Measurements from ENCODE around the gene RCC2. TPM values are rescaled to one million over a fixed set of nuclear protein-coding genes. Genes with fewer than 3 reads are reported as not detected.

Gene RCC2
- total and polyA plus RNA-seq, 2 of the 4 experiments (the other 2 are of a cell fraction): 24.0 to 38.9 TPM

DNA sequence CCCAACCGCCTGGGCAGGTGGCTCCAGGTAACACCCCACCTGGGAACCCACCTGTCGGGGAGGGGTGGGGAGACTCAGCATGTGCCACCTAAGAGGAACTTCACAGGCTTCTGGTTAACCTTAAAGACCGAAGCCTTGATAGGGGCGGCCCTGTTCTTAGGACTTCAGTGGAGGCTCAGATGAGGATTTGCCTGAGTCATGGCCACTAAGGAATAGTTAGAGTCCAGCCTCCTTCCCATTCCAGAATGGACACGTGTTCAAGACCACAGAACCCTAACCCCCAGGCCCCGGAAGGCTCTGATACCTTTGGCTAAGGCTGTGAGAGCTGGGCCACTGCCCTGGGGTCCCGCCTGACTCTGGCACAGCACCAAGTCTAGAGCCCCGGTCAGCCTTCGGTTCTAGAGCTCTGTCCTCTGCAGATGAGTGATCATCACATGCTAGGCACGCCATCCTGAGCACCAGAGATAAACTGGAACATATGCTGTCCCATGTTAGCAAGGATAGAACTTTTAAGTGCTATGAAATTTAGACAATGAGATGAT lies 47.2 kb downstream of the RCC2 start:
- Histone ChIP-seq H3K9me1 (ENCODE audit: insufficient read depth, low read length) (no peaks in the 10 kb centered on the region), H2BK5ac (ENCODE audit: low read depth, low read length, poor library complexity, severe bottlenecking) (no peak overlapping the region), H4K20me1 (ENCODE audit: insufficient read depth, low read length) (no peaks in the 10 kb centered on the region), H4K8ac (ENCODE audit: low read depth in 2 of 2, low read length in 2 of 2) (no peak overlapping the region), H4K91ac (ENCODE audit: insufficient read depth, low read depth, low read length) (no peak overlapping the region), H3K4me1 (ENCODE audit: control insufficient read depth, insufficient read depth, low read length) (no peaks in the 10 kb centered on the region), H3K36me3 (ENCODE audit: control insufficient read depth, insufficient read depth, low read length) (no peaks in the 10 kb centered on the region), H2AK9ac (replicated peaks; ENCODE audit: low read depth, low read length, poor library complexity) (no peak overlapping the region), H3K9ac (ENCODE audit: low read depth, low read length) (no peak overlapping the region), H2AFZ (replicated peaks; ENCODE audit: low read length, poor library complexity) (no peak overlapping the region), H2BK20ac (ENCODE audit: low read depth, low read length) (no peak overlapping the region), H2BK15ac (ENCODE audit: low read depth, low read length) (no peak overlapping the region), H4K5ac (ENCODE audit: low read depth, low read length) (no peak overlapping the region), H3K18ac (ENCODE audit: low read depth, low read length) (no peak overlapping the region), H3K9me3 (ENCODE audit: control insufficient read depth, insufficient read depth, low read length) (no peaks in the 10 kb centered on the region), H2AK5ac (ENCODE audit: low read depth, low read length) (no peak overlapping the region), H3K4me2 (ENCODE audit: low read depth, low read length) (no peak overlapping the region), H2BK120ac (ENCODE audit: low read depth, low read length) (no peak overlapping the region), H3K27ac (ENCODE audit: insufficient read depth, low read length) (no peak overlapping the region), H3K4ac (ENCODE audit: low read depth, low read length) (no peak overlapping the region), H3K4me3 (ENCODE audit: insufficient read depth, low read depth, low read length) (no peak overlapping the region), H3K14ac (replicated peaks; ENCODE audit: low read depth, low read length) (no peak overlapping the region), H3K79me1 (ENCODE audit: low read depth in 1 of 2, low read length in 2 of 2) (no peaks in the 10 kb centered on the region), H3K23ac (ENCODE audit: low read depth, low read length) (no peak overlapping the region), H3K56ac (ENCODE audit: extremely low read depth, insufficient read depth, low read length) (no peak overlapping the region), H3K27me3 (ENCODE audit: control insufficient read depth, insufficient read depth, low read length) (peaks cover 38% of the 10 kb centered on the region)
- POLR2A ChIA-PET (ENCODE audit: unreplicated experiment): no interaction called here
- BruUV-seq (replicated peaks): no TSS peak
- TF ChIP-seq NFE2L2 (IDR thresholded peaks at IDR 0.05; ENCODE audit: low read depth, low read length) (no peak), CTCF (conservative IDR thresholded peaks at IDR 0.05; ENCODE audit: low read depth, low read length) (no peak), RAD21 (IDR thresholded peaks at IDR 0.05; ENCODE audit: low read length) (no peak), BHLHE40 (IDR thresholded peaks at IDR 0.05; ENCODE audit: low read depth, low read length) (no peak), MXI1 (IDR thresholded peaks at IDR 0.05; ENCODE audit: borderline replicate concordance, low read depth, low read length) (no peak), FOS (IDR thresholded peaks at IDR 0.05; ENCODE audit: low read depth, low read length) (no peak), CEBPB (IDR thresholded peaks at IDR 0.05; ENCODE audit: low read depth, low read length) (no peak), RCOR1 (IDR thresholded peaks at IDR 0.05; ENCODE audit: insufficient replicate concordance, low read length) (no peak), CHD1 (IDR thresholded peaks at IDR 0.05; ENCODE audit: low read depth, low read length) (no peak), MAZ (IDR thresholded peaks at IDR 0.05; ENCODE audit: borderline replicate concordance, low read depth, low read length) (no peak), RFX5 (IDR thresholded peaks at IDR 0.05; ENCODE audit: low read depth, low read length) (no peak), SMC3 (IDR thresholded peaks at IDR 0.05; ENCODE audit: low read depth, low read length) (no peak), MAFK (IDR thresholded peaks at IDR 0.05; ENCODE audit: low read depth, low read length) (no peak), POLR2A (IDR thresholded peaks at IDR 0.05; ENCODE audit: low read depth, low read length) (no peak), USF2 (IDR thresholded peaks at IDR 0.05; ENCODE audit: low read depth, low read length) (no peak), ELK1 (IDR thresholded peaks at IDR 0.05; ENCODE audit: borderline replicate concordance, low read depth, low read length) (no peak)
- DNase-seq: no peak
- in situ Hi-C loops (cut with MboI; ENCODE audit: low sequenced_read_pairs): no loop called here
- intact Hi-C loops (cut with micrococcal nuclease): no loop called here
- 73% methylated on average over 4 of the region's 10 CpGs; no CpG with 5 or more reads in 1 of the 2 experiments for WGBS, 2 experiments (ENCODE audit: extremely low coverage in 2 of 2, insufficient read length in 1 of 2)
- no peak for ATAC-seq (ENCODE audit: low read depth)
- CTCF ChIA-PET: interaction anchor here (0.9 kb wide), 1 partner anchor 9 kb away, joined by 3 read pairs; no protein-coding TSS in a partner anchor
- dilution Hi-C loops (cut with HindIII; ENCODE audit: low sequenced_read_pairs, unreplicated experiment): no loop called here
